Measurements from ENCODE around the gene STAB1. TPM values are rescaled to one million over a fixed set of nuclear protein-coding genes. Genes with fewer than 3 reads are reported as not detected.

STAB1 gene
- total and polyA plus RNA-seq, 2 of the 13 experiments (the other 11 are each of a cell fraction or from before 2014, with no cell fraction given), result 0.09 to 0.34 TPM

DNA sequence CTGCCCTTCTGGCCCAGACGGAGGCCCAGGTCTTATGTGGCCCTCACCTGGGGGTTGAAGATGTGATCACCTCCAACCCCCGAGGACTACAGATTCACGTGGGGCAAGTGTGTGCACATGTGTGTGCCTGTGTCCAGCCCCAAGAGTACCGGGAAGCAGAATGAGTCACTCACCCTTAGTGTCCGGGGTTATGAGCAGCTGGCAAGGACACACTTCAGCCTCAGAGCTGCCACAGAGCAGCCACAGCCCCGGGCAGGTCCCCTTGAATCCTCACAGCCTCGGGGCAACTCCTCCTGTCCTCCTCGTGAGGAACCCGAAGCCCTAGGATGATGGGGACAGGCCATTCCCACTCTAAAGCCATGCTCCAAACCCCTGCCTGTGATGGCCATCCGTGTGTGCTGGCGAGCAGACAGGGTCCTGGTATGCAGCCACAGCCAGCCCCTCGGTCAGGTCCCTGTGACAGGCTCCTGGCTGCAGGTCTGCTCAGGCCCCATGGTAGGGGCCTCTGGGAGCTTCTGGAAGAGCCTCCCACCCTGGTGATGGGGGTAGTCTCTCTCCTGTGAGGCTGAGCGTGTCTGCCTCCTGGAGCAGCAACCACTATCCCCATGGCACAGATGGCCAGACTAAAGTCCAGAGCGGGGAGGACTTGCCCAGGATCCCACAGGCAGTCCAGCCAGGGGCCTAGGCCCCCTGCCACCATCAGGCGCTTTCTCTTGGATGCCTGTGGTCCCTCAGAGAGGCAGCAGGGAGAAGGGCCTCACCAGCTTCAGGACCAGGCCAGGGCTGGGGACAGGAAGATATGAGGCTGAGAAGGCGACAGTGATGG lies 852 bp downstream of the STAB1 start (continued):
- TF ChIP-seq, protein P1, sequence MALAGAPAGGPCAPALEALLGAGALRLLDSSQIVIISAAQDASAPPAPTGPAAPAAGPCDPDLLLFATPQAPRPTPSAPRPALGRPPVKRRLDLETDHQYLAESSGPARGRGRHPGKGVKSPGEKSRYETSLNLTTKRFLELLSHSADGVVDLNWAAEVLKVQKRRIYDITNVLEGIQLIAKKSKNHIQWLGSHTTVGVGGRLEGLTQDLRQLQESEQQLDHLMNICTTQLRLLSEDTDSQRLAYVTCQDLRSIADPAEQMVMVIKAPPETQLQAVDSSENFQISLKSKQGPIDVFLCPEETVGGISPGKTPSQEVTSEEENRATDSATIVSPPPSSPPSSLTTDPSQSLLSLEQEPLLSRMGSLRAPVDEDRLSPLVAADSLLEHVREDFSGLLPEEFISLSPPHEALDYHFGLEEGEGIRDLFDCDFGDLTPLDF (CRISPR knock-in tag; IDR thresholded peaks at IDR 0.05), result no peak
- TF ChIP-seq ZNF749 (CRISPR knock-in tag; IDR thresholded peaks at IDR 0.05; ENCODE audit: borderline replicate concordance) (no peak), THAP9 (CRISPR knock-in tag; IDR thresholded peaks at IDR 0.05; ENCODE audit: borderline replicate concordance) (no peak), ZNF709 (CRISPR knock-in tag; IDR thresholded peaks at IDR 0.05) (no peak), ZNF790 (CRISPR knock-in tag; IDR thresholded peaks at IDR 0.05; ENCODE audit: borderline replicate concordance) (no peak), BHLHE40 (IDR thresholded peaks at IDR 0.05; ENCODE audit: low read length) (peak; percentile 64), THYN1 (CRISPR knock-in tag; IDR thresholded peaks at IDR 0.05; ENCODE audit: borderline replicate concordance, low read depth) (no peak), ZNF7 (CRISPR knock-in tag; IDR thresholded peaks at IDR 0.05) (0 out of 2 replicates have a peak, but pooled peaks have one; percentile 49), ZNF430 (CRISPR knock-in tag; IDR thresholded peaks at IDR 0.05) (0 out of 2 replicates have a peak, but pooled peaks have one; percentile 39), ZNF431 (CRISPR knock-in tag; IDR thresholded peaks at IDR 0.05; ENCODE audit: borderline replicate concordance, low read depth) (no peak), ARNTL (CRISPR knock-in tag; IDR thresholded peaks at IDR 0.05) (peak; percentile 37; the same call in 1 of the 2 replicates), NCOR1 (IDR thresholded peaks at IDR 0.05; ENCODE audit: borderline replicate concordance, low read length) (no peak), FOXJ3 (CRISPR knock-in tag; IDR thresholded peaks at IDR 0.05; ENCODE audit: borderline replicate concordance) (no peak), JUND (CRISPR knock-in tag; IDR thresholded peaks at IDR 0.05) (0 out of 2 replicates have a peak, but pooled peaks have one; percentile 47), HNF4A (CRISPR knock-in tag; IDR thresholded peaks at IDR 0.05) (peak; percentile 42; the same call in 1 of the 2 replicates), KLF11 (CRISPR knock-in tag; IDR thresholded peaks at IDR 0.05) (no peak), ZNF883 (CRISPR knock-in tag; IDR thresholded peaks at IDR 0.05; ENCODE audit: not compliant biosample characterization) (peak; percentile 72), TFAP4 (IDR thresholded peaks at IDR 0.05; ENCODE audit: borderline replicate concordance, low read depth) (peak; percentile 27; the same call in 1 of the 2 replicates), RELA (CRISPR knock-in tag; IDR thresholded peaks at IDR 0.05) (no peak), HIVEP1 (CRISPR knock-in tag; IDR thresholded peaks at IDR 0.05) (no peak), ZNF17 (CRISPR knock-in tag; IDR thresholded peaks at IDR 0.05) (no peak)
- TF ChIP-seq, protein P2, sequence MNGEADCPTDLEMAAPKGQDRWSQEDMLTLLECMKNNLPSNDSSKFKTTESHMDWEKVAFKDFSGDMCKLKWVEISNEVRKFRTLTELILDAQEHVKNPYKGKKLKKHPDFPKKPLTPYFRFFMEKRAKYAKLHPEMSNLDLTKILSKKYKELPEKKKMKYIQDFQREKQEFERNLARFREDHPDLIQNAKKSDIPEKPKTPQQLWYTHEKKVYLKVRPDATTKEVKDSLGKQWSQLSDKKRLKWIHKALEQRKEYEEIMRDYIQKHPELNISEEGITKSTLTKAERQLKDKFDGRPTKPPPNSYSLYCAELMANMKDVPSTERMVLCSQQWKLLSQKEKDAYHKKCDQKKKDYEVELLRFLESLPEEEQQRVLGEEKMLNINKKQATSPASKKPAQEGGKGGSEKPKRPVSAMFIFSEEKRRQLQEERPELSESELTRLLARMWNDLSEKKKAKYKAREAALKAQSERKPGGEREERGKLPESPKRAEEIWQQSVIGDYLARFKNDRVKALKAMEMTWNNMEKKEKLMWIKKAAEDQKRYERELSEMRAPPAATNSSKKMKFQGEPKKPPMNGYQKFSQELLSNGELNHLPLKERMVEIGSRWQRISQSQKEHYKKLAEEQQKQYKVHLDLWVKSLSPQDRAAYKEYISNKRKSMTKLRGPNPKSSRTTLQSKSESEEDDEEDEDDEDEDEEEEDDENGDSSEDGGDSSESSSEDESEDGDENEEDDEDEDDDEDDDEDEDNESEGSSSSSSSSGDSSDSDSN (CRISPR knock-in tag; IDR thresholded peaks at IDR 0.05), result peak; percentile 39

Data from HepG2 (cell line).